Jurkat, Clone E6-1 (cell line): ENCODE data around the gene NPHS2.
A peak's percentile ranks its signal among the peaks of the same experiment; 100 is the strongest.
"Not testable (repeated sequence)": the region's sequence is repeated elsewhere in the genome, so short reads cannot be mapped to it uniquely, and the experiment has no call there.

ENCODE experiments used
- DNase-seq: peaks from one replicate; pipeline ENCODE4 v3.0.0-alpha.2; 2011; ENCODE audit warnings: low read depth, low spot score
- H3K4me3 ChIP-seq: 2 replicates; pipeline ENCODE4 v1.5.1; 2011; ENCODE audit warnings: mild to moderate bottlenecking, low read length, control low read depth, moderate library complexity

NPHS2 gene

DNA sequence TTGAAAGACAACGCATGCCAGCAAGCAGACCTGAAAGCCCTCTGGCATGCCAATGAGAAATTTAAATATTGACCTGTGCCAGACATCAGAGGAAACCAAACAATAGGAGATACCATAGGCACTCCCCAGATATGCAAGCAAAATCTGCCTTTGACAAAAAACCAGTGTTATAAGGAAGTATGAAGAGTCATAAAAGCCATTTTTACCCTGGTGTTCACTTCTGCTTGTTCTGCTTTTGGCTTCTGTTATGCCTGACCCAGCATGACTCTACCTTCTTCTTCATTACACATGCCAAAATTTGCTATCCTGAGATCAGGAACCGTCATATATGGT, 26.4 kb downstream of the NPHS2 start:
- no peak for DNase-seq
- no peak overlapping the region for H3K4me3 ChIP-seq

DNA sequence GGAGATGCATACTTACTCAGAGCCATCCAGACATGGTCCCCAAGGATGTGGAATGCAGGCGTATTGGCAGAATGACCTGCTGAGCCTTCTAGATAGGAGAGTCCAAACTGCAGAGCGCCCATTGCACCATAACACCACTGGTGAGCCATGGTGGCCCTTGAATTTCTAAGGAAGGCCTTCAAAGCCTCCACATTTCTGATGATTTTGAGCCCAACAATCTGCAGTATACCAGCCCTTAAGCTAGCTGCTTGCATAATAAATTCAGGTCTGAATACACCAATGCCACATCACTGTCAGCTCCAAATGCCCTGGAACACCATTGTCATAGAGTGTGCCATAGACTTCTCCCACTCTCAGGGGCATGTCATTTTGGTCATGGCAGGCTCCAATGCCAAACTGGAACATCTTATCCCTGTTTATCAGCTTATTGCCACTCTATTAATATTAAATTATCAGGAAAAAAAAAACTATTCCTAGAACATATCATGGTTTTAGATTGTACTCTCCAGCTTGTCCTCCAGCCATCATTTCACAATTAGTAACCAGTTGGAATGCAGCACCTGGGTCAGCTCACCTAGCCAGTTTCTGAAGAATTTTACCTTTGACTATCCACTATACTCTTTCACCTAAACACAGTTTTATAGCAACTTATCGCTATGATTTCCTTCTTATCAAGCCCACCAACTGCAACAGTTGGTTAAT, 26.9 kb downstream of the NPHS2 start:
- H3K4me3 ChIP-seq: no peak overlapping the region
- no peak for DNase-seq

DNA sequence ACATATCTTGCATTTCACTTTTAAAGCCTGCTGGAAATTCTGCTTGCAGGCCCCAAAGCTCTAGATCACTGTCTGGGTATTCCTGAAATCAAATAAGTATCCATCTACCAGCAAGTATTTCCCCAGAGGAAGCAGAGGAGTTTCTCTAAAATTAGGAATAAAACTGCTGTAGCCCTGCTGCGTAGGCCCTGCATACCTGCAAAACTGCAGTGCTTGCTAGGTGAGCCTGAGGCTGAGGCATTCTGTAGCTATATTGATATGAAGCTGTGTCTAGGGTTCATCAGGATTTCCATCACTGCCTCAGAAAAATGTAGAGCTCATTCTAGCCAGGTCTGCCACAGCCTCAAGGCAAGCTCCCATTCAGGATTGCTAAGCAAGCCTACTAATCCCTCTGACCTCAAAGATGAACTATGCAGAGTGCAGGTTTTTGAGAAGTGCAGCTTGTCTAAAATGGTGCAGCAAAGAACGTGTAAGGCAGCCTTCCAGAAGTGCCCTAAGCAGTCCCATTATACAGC, 28.7 kb downstream of the NPHS2 start:
- no peak for DNase-seq
- H3K4me3 ChIP-seq: no peak overlapping the region

DNA sequence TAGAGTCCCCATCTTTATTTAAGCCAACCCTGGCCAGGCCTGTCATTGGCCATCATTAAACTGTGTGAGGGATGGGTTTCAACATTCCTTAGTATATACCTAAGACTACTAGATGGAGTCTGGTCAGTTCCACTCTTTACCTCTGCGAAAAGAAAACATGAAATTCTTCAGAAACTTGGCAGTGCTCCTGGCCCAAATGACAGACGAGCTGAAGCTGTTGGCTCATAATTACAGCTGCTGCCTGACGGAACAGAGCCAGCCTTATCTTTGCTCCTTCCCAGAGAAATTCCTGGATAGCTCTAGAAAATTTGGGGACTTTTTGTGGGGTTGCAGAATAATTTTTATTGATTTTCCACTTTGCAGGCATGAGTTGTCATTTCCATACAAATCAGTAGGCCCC, 30.4 kb downstream of the NPHS2 start:
- no peak for DNase-seq
- no peak overlapping the region for H3K4me3 ChIP-seq

GRCh38 chr1:179541774-179542173, 34.0 kb downstream of the NPHS2 start:
- no peak for DNase-seq
- H3K4me3 ChIP-seq: no peak overlapping the region

GRCh38 chr1:179530352-179530751, 45.4 kb downstream of the NPHS2 start:
- no peak for DNase-seq

GRCh38 chr1:179529482-179530195, 46.1 kb downstream of the NPHS2 start:
- H3K4me3 ChIP-seq: no peak overlapping the region
- DNase-seq: no peak

More at GRCh38 chr1:179530352-179530751, 45.4 kb downstream of the NPHS2 start:
- no peak overlapping the region for H3K4me3 ChIP-seq

- H3K4me3 ChIP-seq, DNase-seq: not testable (repeated sequence)
Measured at GRCh38 chr1:179518544-179518943, 57.2 kb downstream of the NPHS2 start.

DNA sequence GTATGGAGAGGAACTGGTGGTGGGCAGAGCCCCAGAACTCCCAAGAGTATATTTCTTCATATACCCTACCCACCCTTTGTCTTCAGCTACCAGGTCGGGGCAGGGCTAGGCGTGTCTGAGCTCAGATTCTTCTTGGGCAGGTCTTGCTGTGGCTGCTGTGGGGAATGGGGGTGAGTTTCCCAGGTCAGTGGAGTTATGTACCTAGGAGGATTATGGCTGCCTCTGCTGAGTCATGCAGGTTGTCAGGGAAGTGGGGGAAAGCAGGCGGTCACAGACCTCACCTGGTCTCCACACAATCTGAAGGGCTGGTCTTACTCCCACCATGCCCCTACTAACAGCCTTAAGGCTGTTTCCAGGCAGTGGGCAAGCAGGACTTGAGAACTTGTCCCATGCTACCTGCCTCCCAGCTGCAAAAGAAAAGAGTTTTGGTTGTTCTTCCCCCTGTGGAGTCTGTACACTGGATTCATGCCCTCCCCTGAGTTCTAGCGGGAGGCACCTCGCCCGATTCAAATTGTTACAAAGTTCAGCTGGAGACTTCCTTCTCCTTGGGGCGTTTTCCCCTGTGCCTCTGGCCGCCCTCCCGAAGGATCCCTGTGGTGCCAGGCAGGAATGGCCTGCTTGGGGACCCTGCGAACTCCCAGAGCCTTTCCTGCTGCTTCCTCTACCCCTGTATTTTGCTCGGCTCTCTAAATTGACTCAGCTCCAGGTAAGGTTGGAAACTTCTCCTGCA, 58.6 kb downstream of the NPHS2 start:
- DNase-seq: no peak
- no peak overlapping the region for H3K4me3 ChIP-seq

DNA sequence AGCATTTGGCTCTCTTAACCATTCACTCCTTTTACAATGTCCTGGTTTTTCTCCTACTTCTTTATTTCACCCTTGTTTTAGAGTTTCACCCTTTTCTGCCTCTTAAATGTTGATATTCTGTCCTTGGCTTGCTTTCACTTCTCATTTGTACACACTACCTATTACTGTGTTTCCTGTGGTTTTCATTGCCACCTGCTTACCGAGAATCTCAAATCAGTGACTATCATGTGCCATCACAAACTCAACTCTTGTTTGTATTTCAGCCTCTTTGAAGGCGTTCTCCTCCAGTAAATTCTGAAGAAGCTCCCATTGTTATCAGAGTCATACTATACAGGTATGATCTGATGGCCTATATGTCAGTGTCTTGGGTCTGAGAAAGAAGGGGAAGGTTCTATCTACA, 65.7 kb downstream of the NPHS2 start:
- DNase-seq: peak; percentile 17
- no peak overlapping the region for H3K4me3 ChIP-seq

DNA sequence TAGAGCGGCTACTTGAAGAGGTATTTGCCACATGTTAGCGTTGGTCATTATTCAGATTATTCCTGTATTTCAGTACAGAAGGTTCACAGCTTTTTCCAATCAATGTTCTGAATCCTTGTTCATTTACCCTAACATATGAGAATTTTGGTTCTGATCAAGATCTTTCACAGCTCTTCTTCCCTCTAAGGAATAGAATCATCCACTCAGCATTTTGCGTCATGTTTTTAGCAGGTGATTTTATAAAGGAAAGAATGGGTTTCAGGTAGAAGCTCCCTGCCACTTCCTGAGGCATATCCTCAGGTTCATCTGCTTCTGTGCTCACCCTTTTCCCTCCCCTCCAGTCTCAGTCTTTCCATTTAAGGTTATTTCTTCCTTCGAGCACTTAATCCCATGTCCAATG, 66.4 kb downstream of the NPHS2 start:
- H3K4me3 ChIP-seq: no peak overlapping the region
- no peak for DNase-seq

DNA sequence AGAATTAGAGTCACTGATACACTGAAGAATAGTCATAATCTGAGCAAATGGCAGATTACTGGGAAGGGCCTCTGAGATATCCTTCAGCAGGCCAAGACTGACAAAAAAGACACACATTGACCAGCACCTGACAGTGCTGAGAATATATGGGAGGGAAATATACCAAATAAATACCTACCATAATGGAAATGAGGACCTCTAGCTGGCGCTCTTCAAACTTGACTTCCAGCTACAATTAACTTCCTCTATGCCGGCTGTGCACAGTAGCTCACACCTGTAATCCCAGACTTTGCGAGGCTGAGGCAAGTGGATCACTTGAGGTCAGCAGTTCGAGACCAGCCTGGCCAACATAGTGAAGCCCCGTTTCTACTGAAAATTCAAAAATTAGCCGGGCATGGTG, 69.5 kb downstream of the NPHS2 start:
- no peak for DNase-seq

More for the DNA sequence above, 69.5 kb downstream of the NPHS2 start:
- no peak overlapping the region for H3K4me3 ChIP-seq
